Skeletal muscle satellite cell (primary cell): ENCODE data around the gene HDAC8.
"Not testable (repeated sequence)": the region's sequence is repeated elsewhere in the genome, so short reads cannot be mapped to it uniquely, and the experiment has no call there.

Experiments used
- H3K27me3 ChIP-seq: 2 replicates; pipeline ENCODE4 v1.7.0; 2013; ENCODE audit warnings: low read length; ENCODE audit not compliant: control insufficient read depth, insufficient read depth
- H3K36me3 ChIP-seq: 2 replicates; pipeline ENCODE4 v1.7.0; 2013; ENCODE audit warnings: mild to moderate bottlenecking, control low read depth, low read length; ENCODE audit not compliant: insufficient read depth
- H3K4me1 ChIP-seq: 2 replicates; pipeline ENCODE4 v1.7.0; 2013; ENCODE audit warnings: low read length; ENCODE audit not compliant: control insufficient read depth, insufficient read depth
- H3K4me2 ChIP-seq: 2 replicates; pipeline ENCODE4 v1.7.0; 2013; ENCODE audit warnings: mild to moderate bottlenecking, low read length
- H3K4me3 ChIP-seq: 2 replicates; pipeline ENCODE4 v1.7.0; 2013; ENCODE audit warnings: low read length
- H3K9ac ChIP-seq: 2 replicates; pipeline ENCODE4 v1.7.0; 2013; ENCODE audit warnings: mild to moderate bottlenecking, low read depth, low read length, moderate library complexity
- H3K9me3 ChIP-seq: replicated peaks from 2 replicates; pipeline ENCODE4 v1.7.0; 2013; ENCODE audit warnings: mild to moderate bottlenecking, control low read depth, low read length

The HDAC8 gene

GRCh38 chrX:72475952-72476668 is 96.5 kb downstream of the HDAC8 start:
- H3K36me3 ChIP-seq = no peaks in the 10 kb centered on the region
- no peaks in the 10 kb centered on the region for H3K4me1 ChIP-seq

GRCh38 chrX:72475338-72475737 is 97.3 kb downstream of the HDAC8 start:
- Histone ChIP-seq H3K27me3 (peaks cover 21% of the 10 kb centered on the region), H3K36me3 (no peaks in the 10 kb centered on the region), H3K9me3 (no peaks in the 10 kb centered on the region), H3K4me3 (no peak overlapping the region), H3K9ac (no peak overlapping the region), H3K4me2 (no peak overlapping the region), H3K4me1 (no peaks in the 10 kb centered on the region)

More at GRCh38 chrX:72475952-72476668, 96.5 kb downstream of the HDAC8 start:
- H3K9me3 ChIP-seq = no peaks in the 10 kb centered on the region
- H3K4me2 ChIP-seq = no peak overlapping the region
- H3K27me3 ChIP-seq = peaks cover 21% of the 10 kb centered on the region
- H3K9ac ChIP-seq = no peak overlapping the region
- H3K4me3 ChIP-seq = no peak overlapping the region

- H3K4me1 ChIP-seq = no peaks in the 10 kb centered on the region
- no peaks in the 10 kb centered on the region for H3K36me3 ChIP-seq
- H3K4me2 ChIP-seq = no peak overlapping the region
- no peaks in the 10 kb centered on the region for H3K9me3 ChIP-seq
- no peak overlapping the region for H3K9ac ChIP-seq
- no peak overlapping the region for H3K4me3 ChIP-seq
- peaks cover 18% of the 10 kb centered on the region for H3K27me3 ChIP-seq
Observed at GRCh38 chrX:72470532-72471223, 102.0 kb downstream of the HDAC8 start.

- H3K36me3 ChIP-seq = no peaks in the 10 kb centered on the region
- no peaks in the 10 kb centered on the region for H3K4me1 ChIP-seq
- no peak overlapping the region for H3K4me2 ChIP-seq
- H3K9ac ChIP-seq = no peak overlapping the region
- no peaks in the 10 kb centered on the region for H3K9me3 ChIP-seq
- no peak overlapping the region for H3K4me3 ChIP-seq
- H3K27me3 ChIP-seq = peaks cover 18% of the 10 kb centered on the region
Observed at GRCh38 chrX:72470117-72470516, 102.5 kb downstream of the HDAC8 start.

- Histone ChIP-seq H3K9me3 (no peaks in the 10 kb centered on the region), H3K36me3 (no peaks in the 10 kb centered on the region), H3K9ac (no peak overlapping the region), H3K4me3 (no peak overlapping the region), H3K4me2 (no peak overlapping the region), H3K27me3 (peaks cover 5% of the 10 kb centered on the region), H3K4me1 (no peaks in the 10 kb centered on the region)
Observed at GRCh38 chrX:72468607-72469006, 104.0 kb downstream of the HDAC8 start.

GRCh38 chrX:72467135-72467534 is 105.5 kb downstream of the HDAC8 start:
- H3K9me3 ChIP-seq = no peaks in the 10 kb centered on the region
- no peak overlapping the region for H3K4me2 ChIP-seq
- H3K9ac ChIP-seq = no peak overlapping the region
- H3K36me3 ChIP-seq = no peaks in the 10 kb centered on the region
- H3K4me1 ChIP-seq = no peaks in the 10 kb centered on the region
- no peak overlapping the region for H3K4me3 ChIP-seq
- H3K27me3 ChIP-seq = peaks cover 5% of the 10 kb centered on the region

- H3K4me3 ChIP-seq = no peak overlapping the region
- H3K9me3 ChIP-seq = no peaks in the 10 kb centered on the region
- H3K4me2 ChIP-seq = no peak overlapping the region
- H3K9ac ChIP-seq = no peak overlapping the region
- no peaks in the 10 kb centered on the region for H3K36me3 ChIP-seq
- H3K27me3 ChIP-seq = peaks cover 5% of the 10 kb centered on the region
- no peaks in the 10 kb centered on the region for H3K4me1 ChIP-seq
Observed at GRCh38 chrX:72466493-72466892, 106.2 kb downstream of the HDAC8 start.

- Histone ChIP-seq H3K9me3 (no peaks in the 10 kb centered on the region), H3K4me2 (no peak overlapping the region), H3K9ac (no peak overlapping the region), H3K4me3 (no peak overlapping the region), H3K27me3 (peaks cover 5% of the 10 kb centered on the region), H3K4me1 (no peaks in the 10 kb centered on the region), H3K36me3 (no peaks in the 10 kb centered on the region)
Observed at GRCh38 chrX:72465889-72466288, 106.8 kb downstream of the HDAC8 start.

GRCh38 chrX:72461766-72462165 is 110.9 kb downstream of the HDAC8 start:
- Histone ChIP-seq H3K9ac (no peak overlapping the region), H3K4me1 (no peaks in the 10 kb centered on the region)

GRCh38 chrX:72461288-72461687 is 111.4 kb downstream of the HDAC8 start:
- Histone ChIP-seq H3K4me3 (no peak overlapping the region), H3K9ac (no peak overlapping the region), H3K4me2 (no peak overlapping the region), H3K4me1 (no peaks in the 10 kb centered on the region), H3K9me3 (no peaks in the 10 kb centered on the region), H3K27me3 (peaks cover 4% of the 10 kb centered on the region), H3K36me3 (no peaks in the 10 kb centered on the region)

More at GRCh38 chrX:72461766-72462165, 110.9 kb downstream of the HDAC8 start:
- Histone ChIP-seq H3K36me3 (no peaks in the 10 kb centered on the region), H3K4me3 (no peak overlapping the region), H3K27me3 (peaks cover 4% of the 10 kb centered on the region), H3K4me2 (no peak overlapping the region), H3K9me3 (no peaks in the 10 kb centered on the region)

GRCh38 chrX:72460715-72461114 is 111.9 kb downstream of the HDAC8 start:
- H3K4me2 ChIP-seq = no peak overlapping the region
- no peaks in the 10 kb centered on the region for H3K4me1 ChIP-seq
- H3K9ac ChIP-seq = no peak overlapping the region
- H3K9me3 ChIP-seq = no peaks in the 10 kb centered on the region
- peaks cover 4% of the 10 kb centered on the region for H3K27me3 ChIP-seq
- no peaks in the 10 kb centered on the region for H3K36me3 ChIP-seq
- H3K4me3 ChIP-seq = no peak overlapping the region

- H3K4me3 ChIP-seq, H3K4me2 ChIP-seq, H3K27me3 ChIP-seq, H3K9me3 ChIP-seq, H3K4me1 ChIP-seq, H3K9ac ChIP-seq, H3K36me3 ChIP-seq: not testable (repeated sequence)
Observed at GRCh38 chrX:72449034-72449433, 123.6 kb downstream of the HDAC8 start.
